ENCODE measurements around the gene PHACTR2. TPM values are rescaled to one million over a fixed set of nuclear protein-coding genes. Genes with fewer than 3 reads are reported as not detected.

The PHACTR2 gene
- total RNA-seq, 2 experiments from 2014 or later, result 19.6 to 25.0 TPM

DNA sequence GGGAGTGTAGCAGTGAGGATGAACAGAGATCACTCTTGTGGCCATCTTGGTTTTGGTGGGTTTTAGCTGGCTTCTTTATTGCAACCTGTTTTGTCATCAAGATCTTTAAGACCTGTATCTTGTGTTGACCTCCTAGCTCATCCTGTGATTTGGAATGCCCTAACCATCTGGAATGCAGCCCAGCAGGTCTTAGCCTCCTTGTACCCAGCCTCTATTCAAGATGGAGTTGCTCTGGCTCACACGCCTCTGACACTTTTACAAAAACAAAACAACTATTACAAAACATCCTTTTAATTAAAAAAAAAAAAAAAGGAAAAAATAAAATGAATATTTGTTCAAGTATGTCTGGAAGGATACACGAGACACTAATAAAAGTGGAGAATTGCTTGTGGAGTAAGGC lies 62.4 kb downstream of the PHACTR2 start:
- ATAC-seq (ENCODE audit: poor library complexity) (no peak), DNase-seq (no peak)
- Histone ChIP-seq H3K4me1 (ENCODE audit: insufficient read depth, low read length) (peaks cover 4% of the 10 kb centered on the region), H3K27ac (ENCODE audit: low read depth in 1 of 2, low read length in 2 of 2) (no peak overlapping the region), H3K36me3 (ENCODE audit: insufficient read depth, low read length) (no peaks in the 10 kb centered on the region), H3K4me3 (ENCODE audit: low read length) (no peak overlapping the region), H3K27me3 (ENCODE audit: control insufficient read depth in 1 of 2, insufficient read depth in 2 of 2, low read length in 2 of 2) (no peaks in the 10 kb centered on the region), H3K9me3 (ENCODE audit: control insufficient read depth in 1 of 2, insufficient read depth in 1 of 2, low read length in 2 of 2) (no peaks in the 10 kb centered on the region)
- ChIA-PET POLR2A (no interaction called here), CTCF (no interaction called here)
- TF ChIP-seq, protein P1, sequence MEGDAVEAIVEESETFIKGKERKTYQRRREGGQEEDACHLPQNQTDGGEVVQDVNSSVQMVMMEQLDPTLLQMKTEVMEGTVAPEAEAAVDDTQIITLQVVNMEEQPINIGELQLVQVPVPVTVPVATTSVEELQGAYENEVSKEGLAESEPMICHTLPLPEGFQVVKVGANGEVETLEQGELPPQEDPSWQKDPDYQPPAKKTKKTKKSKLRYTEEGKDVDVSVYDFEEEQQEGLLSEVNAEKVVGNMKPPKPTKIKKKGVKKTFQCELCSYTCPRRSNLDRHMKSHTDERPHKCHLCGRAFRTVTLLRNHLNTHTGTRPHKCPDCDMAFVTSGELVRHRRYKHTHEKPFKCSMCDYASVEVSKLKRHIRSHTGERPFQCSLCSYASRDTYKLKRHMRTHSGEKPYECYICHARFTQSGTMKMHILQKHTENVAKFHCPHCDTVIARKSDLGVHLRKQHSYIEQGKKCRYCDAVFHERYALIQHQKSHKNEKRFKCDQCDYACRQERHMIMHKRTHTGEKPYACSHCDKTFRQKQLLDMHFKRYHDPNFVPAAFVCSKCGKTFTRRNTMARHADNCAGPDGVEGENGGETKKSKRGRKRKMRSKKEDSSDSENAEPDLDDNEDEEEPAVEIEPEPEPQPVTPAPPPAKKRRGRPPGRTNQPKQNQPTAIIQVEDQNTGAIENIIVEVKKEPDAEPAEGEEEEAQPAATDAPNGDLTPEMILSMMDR (IDR thresholded peaks at IDR 0.05), result no peak
- intact Hi-C loops (cut with DNase I, micrococcal nuclease), result no loop called here
- H3K27me3 Mint-ChIP-seq, result no peaks in the 10 kb centered on the region
- H3K27ac Mint-ChIP-seq, result no peak overlapping the region
- no peaks in the 10 kb centered on the region for H3K9me3 Mint-ChIP-seq
- H3K4me3 Mint-ChIP-seq, result no peak overlapping the region
- H3K36me3 Mint-ChIP-seq (ENCODE audit: low read depth), result no peaks in the 10 kb centered on the region
- peaks cover 11% of the 10 kb centered on the region for H3K4me1 Mint-ChIP-seq (ENCODE audit: low read depth)

DNA sequence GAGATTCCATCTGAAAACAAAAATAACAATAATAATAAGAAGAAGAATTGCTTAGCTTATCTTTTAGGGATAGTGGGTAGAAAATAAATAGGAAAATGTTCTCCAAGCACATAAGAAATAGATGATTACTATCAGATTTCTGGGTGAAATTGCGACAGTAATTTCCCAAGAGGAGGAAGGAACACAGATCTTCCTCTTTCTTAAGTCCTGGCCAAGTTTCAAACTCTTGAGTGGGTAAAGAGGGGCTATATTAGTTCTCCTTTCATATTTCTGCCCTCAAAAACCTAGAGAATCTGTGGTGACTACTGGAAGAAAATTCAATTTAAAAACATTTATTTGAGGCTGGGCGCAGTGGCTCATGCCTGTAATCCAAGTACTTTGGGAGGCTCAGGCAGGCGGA lies 63.7 kb downstream of the PHACTR2 start:
- no peak overlapping the region for H3K27ac ChIP-seq (ENCODE audit: low read depth in 1 of 2, low read length in 2 of 2)
- H3K36me3 ChIP-seq (ENCODE audit: insufficient read depth, low read length), result no peaks in the 10 kb centered on the region
- H3K4me3 ChIP-seq (ENCODE audit: low read length), result no peak overlapping the region
- Mint-ChIP-seq H3K4me3 (no peak overlapping the region), H3K4me1 (ENCODE audit: low read depth) (peaks cover 11% of the 10 kb centered on the region), H3K27me3 (no peaks in the 10 kb centered on the region), H3K9me3 (no peaks in the 10 kb centered on the region), H3K27ac (no peak overlapping the region), H3K36me3 (ENCODE audit: low read depth) (no peaks in the 10 kb centered on the region)
- H3K9me3 ChIP-seq (ENCODE audit: control insufficient read depth in 1 of 2, insufficient read depth in 1 of 2, low read length in 2 of 2), result no peaks in the 10 kb centered on the region
- CTCF ChIA-PET, result no interaction called here
- no peak for ATAC-seq (ENCODE audit: poor library complexity)
- POLR2A ChIA-PET, result no interaction called here
- DNase-seq, result peak in 1 of 14 experiments; percentile 12
- no peaks in the 10 kb centered on the region for H3K27me3 ChIP-seq (ENCODE audit: control insufficient read depth in 1 of 2, insufficient read depth in 2 of 2, low read length in 2 of 2)
- peaks cover 4% of the 10 kb centered on the region for H3K4me1 ChIP-seq (ENCODE audit: insufficient read depth, low read length)
- TF ChIP-seq, protein P1 (IDR thresholded peaks at IDR 0.05), result no peak
- intact Hi-C loops (cut with DNase I, micrococcal nuclease), result no loop called here

GRCh38 chr6:143742070-143742954 lies 64.5 kb downstream of the PHACTR2 start:
- Histone ChIP-seq H3K27ac (ENCODE audit: low read depth in 1 of 2, low read length in 2 of 2) (no peak overlapping the region), H3K36me3 (ENCODE audit: insufficient read depth, low read length) (no peaks in the 10 kb centered on the region), H3K4me3 (ENCODE audit: low read length) (no peak overlapping the region), H3K9me3 (ENCODE audit: control insufficient read depth in 1 of 2, insufficient read depth in 1 of 2, low read length in 2 of 2) (no peaks in the 10 kb centered on the region), H3K27me3 (ENCODE audit: control insufficient read depth in 1 of 2, insufficient read depth in 2 of 2, low read length in 2 of 2) (no peaks in the 10 kb centered on the region), H3K4me1 (ENCODE audit: insufficient read depth, low read length) (peaks cover 4% of the 10 kb centered on the region)
- ATAC-seq (ENCODE audit: poor library complexity) (no peak), DNase-seq (no peak)
- Mint-ChIP-seq H3K27ac (no peak overlapping the region), H3K9me3 (no peaks in the 10 kb centered on the region), H3K36me3 (ENCODE audit: low read depth) (no peaks in the 10 kb centered on the region), H3K4me1 (ENCODE audit: low read depth) (peaks cover 11% of the 10 kb centered on the region), H3K4me3 (no peak overlapping the region), H3K27me3 (no peaks in the 10 kb centered on the region)
- ChIA-PET POLR2A (interaction anchor here (0.6 kb wide), 1 partner anchor 317 kb away, joined by 4 read pairs; no protein-coding TSS in a partner anchor), CTCF (interaction anchor here (0.5 kb wide), 1 partner anchor 366 kb away, joined by 3 read pairs; no protein-coding TSS in a partner anchor)
- TF ChIP-seq, protein P1 (IDR thresholded peaks at IDR 0.05), result no peak
- intact Hi-C loops (cut with DNase I, micrococcal nuclease), result no loop called here

All from CD4-positive, alpha-beta T cell (primary cell).